Right atrium auricular region (tissue), 2 donors: Measurements from ENCODE around the gene TRIAP1. TPM values are rescaled to one million over a fixed set of nuclear protein-coding genes. Genes with fewer than 3 reads are reported as not detected.

Experiments
- DNase-seq: peaks from one replicate; pipeline ENCODE4 v3.0.0-alpha.2; 2019; ENCODE audit warnings: low spot score
- H3K27ac ChIP-seq, 2 donors: fragments of 200-600 bp; sonication (generic); 1 replicate in 1 of 2; 2 replicates in 1 of 2; pipeline ENCODE4 v1.5.1; 2016 to 2019
- H3K27me3 ChIP-seq, 2 donors: fragments of 200-600 bp; sonication (generic); one replicate each; pipeline versions ENCODE4 v1.5.1 to v1.6.0; 2017 to 2019
- H3K36me3 ChIP-seq: fragments of 200-600 bp; sonication (generic); one replicate; pipeline ENCODE4 v1.5.1; 2016
- H3K4me1 ChIP-seq, 2 donors: fragments of 200-600 bp; sonication (generic); one replicate each; pipeline versions ENCODE4 v1.5.1 to v1.6.0; 2017 to 2019
- H3K4me3 ChIP-seq, 2 donors: fragments of 200-600 bp; sonication (generic); 1 replicate in 1 of 2; 2 replicates in 1 of 2; pipeline ENCODE4 v1.5.1; 2017 to 2019; ENCODE audit warnings: mild to moderate bottlenecking in 1 of 2, moderate library complexity in 1 of 2
- H3K9me3 ChIP-seq, 2 donors: fragments of 200-600 bp; sonication (generic); one replicate each; pipeline ENCODE4 v1.5.1; 2019
- total RNA-seq, 2 donors: library from RNA; depleted of rRNA; stranded (reverse); fragments of >200 nt; gene quantifications; one replicate each; pipeline ENCODE4 v1.1.0, GENCODE V29; 2016
- TF ChIP-seq, protein P1 (sequence below), 2 donors: fragments of 200-600 bp; sonication (generic); IDR thresholded peaks; one replicate each; pipeline ENCODE4 v1.5.1; 2019; ENCODE audit warnings: antibody characterized with exemption in 2 of 2

Gene TRIAP1
- total RNA-seq, 2 donors from 2014 or later = 8.9 to 9.2 TPM

GRCh38 chr12:120470150-120470784 is 24.1 kb upstream of the TRIAP1 start:
- H3K4me1 ChIP-seq = peaks cover 0 to 35% of the 10 kb centered on the region in 2 donors
- H3K27me3 ChIP-seq = no peaks in the 10 kb centered on the region
- DNase-seq = no peak
- peak overlapping the region; percentile 85 to 94 for H3K27ac ChIP-seq
- peaks cover 12% of the 10 kb centered on the region for H3K36me3 ChIP-seq
- peak overlapping the region; percentile 67 to 87 for H3K4me3 ChIP-seq
- TF ChIP-seq, protein P1, sequence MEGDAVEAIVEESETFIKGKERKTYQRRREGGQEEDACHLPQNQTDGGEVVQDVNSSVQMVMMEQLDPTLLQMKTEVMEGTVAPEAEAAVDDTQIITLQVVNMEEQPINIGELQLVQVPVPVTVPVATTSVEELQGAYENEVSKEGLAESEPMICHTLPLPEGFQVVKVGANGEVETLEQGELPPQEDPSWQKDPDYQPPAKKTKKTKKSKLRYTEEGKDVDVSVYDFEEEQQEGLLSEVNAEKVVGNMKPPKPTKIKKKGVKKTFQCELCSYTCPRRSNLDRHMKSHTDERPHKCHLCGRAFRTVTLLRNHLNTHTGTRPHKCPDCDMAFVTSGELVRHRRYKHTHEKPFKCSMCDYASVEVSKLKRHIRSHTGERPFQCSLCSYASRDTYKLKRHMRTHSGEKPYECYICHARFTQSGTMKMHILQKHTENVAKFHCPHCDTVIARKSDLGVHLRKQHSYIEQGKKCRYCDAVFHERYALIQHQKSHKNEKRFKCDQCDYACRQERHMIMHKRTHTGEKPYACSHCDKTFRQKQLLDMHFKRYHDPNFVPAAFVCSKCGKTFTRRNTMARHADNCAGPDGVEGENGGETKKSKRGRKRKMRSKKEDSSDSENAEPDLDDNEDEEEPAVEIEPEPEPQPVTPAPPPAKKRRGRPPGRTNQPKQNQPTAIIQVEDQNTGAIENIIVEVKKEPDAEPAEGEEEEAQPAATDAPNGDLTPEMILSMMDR (IDR thresholded peaks at IDR 0.05) = no peak
- no peaks in the 10 kb centered on the region for H3K9me3 ChIP-seq

DNA sequence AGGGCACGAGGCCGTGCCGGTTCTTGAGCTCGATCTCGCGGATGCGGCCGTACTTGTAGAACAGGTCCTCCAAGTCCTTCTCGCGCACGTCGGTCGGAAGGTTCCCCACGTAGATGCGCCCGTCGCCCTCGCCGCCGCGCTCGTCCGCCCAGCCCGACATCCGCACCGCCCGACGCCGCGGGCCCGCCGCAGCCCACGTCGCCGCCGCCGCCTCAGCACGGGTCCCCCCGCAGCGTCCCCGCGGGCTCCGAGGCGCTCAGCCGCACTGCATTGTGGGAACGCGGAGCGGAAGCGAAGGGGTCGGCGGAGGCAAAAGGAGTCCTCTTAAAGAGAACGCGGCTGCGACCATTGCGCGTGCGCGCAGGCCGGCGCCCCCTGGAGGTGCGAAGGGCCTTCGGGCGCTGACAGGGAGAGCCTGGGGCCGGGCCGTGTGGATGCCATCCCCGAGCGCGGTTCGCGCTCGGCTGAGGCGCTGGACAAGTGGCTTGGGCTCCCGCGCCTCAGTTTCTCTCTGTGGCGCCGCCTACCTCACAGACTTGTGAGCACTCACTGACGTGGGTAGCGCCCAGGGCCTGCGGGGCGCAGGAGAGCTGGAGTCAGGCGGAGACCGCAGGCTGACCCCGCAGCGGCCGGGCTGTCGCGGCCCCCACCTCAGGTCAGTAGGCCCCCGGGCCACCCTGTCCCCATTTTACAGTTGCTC is 23.4 kb upstream of the TRIAP1 start, which contains the start of gene SRSF9:
Gene SRSF9 (minus strand): TSS at position 299 of the 700 bp plus-strand sequence. CDS start 139 bp downstream, at position 160.
- peak; percentile 96 for DNase-seq
- no peaks in the 10 kb centered on the region for H3K9me3 ChIP-seq
- TF ChIP-seq, protein P1 (IDR thresholded peaks at IDR 0.05) = peak; percentile 85 to 91
- H3K4me1 ChIP-seq = peaks cover 0 to 35% of the 10 kb centered on the region in 2 donors
- H3K36me3 ChIP-seq = peaks cover 19% of the 10 kb centered on the region
- H3K27ac ChIP-seq = peak within 1 kb of the TSS; percentile 85 to 94
- no peaks in the 10 kb centered on the region for H3K27me3 ChIP-seq
- H3K4me3 ChIP-seq = peak within 1 kb of the TSS; percentile 67 to 87

DNA sequence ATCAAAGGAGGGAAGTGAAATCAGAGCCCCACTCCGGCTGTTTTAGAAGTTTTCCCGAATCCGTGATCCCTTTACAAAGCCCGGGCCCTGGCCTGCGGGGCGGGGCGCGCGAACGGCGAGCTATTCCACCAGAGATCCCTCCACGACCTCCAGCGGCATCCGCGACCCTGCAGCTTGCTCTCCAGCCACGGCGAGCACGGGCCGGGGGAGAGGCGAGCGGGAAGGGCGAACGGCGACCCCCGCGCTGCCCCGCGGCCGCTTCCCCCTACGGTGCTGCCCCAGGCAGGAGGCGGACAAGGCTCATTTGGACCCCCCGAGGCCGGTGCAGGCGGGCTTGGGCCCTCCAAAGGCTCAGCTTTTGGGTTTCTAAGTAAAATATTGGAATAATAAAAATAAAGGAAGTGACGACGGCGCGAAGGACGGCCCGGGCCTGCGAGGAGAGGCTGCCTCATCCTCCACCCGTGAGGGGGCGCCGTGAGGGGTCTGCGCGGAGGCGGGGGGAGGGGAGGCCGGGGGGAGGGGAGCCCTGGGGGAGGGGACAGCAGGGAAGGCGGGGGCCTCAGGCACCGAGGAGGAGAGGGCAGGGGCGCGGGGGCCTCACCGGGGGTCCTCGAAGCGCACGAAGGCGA is 22.8 kb upstream of the TRIAP1 start:
- peaks cover 26% of the 10 kb centered on the region for H3K36me3 ChIP-seq
- no peak for DNase-seq
- peaks cover 0 to 35% of the 10 kb centered on the region in 2 donors for H3K4me1 ChIP-seq

DNA sequence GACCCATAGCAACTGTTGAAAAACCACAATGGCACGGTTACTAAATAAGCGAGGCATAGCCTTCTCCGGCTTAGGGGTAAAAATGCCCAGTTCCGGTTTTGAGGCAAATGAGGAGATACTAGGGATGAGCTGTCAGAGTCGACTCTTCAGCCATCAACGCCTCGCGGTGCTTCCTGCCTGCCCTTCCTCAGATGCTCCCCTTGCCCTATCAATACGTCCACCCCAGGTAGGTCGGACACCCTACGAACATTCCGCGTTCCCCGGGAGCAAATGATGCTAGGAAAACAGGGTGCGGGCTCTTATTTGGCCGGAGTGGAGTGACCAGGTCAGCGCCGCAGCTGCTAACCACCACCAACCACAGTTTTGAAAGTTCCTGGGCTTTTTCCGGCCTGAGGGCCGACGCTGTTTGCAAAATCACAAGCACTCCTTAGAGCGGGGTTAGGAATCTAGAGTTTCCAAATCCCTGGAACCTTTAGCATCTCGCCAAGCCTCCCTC is 22.2 kb upstream of the TRIAP1 start:
- TF ChIP-seq, protein P1 (IDR thresholded peaks at IDR 0.05) = no peak
- Histone ChIP-seq H3K27ac (peak overlapping the region; percentile 85 to 94), H3K27me3 (no peaks in the 10 kb centered on the region), H3K4me3 (peak overlapping the region; percentile 67 to 87), H3K4me1 (peaks cover 0 to 35% of the 10 kb centered on the region in 2 donors), H3K36me3 (peaks cover 31% of the 10 kb centered on the region), H3K9me3 (no peaks in the 10 kb centered on the region)
- DNase-seq = no peak

More for the DNA sequence above, 22.8 kb upstream of the TRIAP1 start:
- Histone ChIP-seq H3K27me3 (no peaks in the 10 kb centered on the region), H3K4me3 (peak overlapping the region; percentile 67 to 87), H3K27ac (peak overlapping the region; percentile 85 to 94), H3K9me3 (no peaks in the 10 kb centered on the region)
- TF ChIP-seq, protein P1 (IDR thresholded peaks at IDR 0.05) = no peak

DNA sequence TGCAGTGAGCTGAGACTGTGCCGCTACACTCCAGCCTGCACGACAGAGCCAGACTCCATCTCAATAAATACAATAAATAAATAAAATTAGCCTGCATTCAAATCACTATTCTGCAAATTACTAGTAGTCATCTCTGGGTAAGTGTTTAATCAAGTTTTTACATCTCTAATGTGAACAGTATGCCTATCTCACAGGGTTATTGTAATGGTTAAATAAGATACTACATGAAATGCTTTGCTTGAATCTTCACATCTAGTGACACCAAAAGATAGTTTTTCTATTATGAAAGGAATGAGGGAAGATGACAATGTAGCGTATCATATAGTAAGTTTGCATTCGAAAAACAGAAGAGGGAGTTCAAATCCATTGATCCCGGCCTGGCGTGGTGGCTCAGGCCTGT is 21.3 kb upstream of the TRIAP1 start:
- Histone ChIP-seq H3K4me1 (peaks cover 0 to 35% of the 10 kb centered on the region in 2 donors), H3K9me3 (no peaks in the 10 kb centered on the region), H3K4me3 (no peak overlapping the region), H3K36me3 (peaks cover 41% of the 10 kb centered on the region), H3K27ac (no peak overlapping the region), H3K27me3 (no peaks in the 10 kb centered on the region)
- TF ChIP-seq, protein P1 (IDR thresholded peaks at IDR 0.05) = no peak
- no peak for DNase-seq
